ENCODE measurements around the gene FAM120AOS.

The FAM120AOS gene

DNA sequence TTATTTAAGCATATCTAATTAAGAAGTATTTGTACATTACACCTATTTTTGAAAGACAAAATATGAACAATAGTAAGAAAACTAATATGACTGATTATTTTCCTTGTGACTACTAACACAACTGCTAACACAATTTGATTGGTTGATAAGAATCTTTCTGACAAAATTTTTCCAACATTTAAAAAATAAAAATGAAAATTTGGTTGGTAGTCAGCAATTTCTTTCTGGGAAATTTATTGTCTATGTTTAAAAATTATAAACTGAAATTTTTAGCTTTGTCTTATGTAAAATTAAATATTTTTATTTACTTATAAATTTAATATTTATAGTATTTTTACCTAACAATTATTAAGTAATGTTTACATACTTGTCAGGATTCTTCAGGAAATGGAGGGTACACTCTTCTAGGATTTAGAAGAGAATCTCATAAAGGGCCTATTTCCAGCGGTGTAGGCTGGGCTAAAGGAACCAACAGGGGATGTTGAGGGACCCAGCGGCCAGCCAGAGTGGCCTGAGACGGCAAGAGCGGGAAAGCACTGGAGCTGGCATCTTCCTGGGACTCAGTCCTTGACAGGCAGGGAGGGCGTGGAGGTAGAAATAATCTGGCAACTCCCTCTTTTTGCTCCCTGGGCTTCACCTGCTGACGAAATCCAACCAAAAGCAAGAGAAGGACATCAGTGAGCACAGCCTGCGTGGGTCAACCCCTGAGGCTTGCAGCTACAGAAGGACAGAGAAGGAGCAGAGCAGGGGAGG is 16.6 kb downstream of the FAM120AOS start:
- no peak for DNase-seq

DNA sequence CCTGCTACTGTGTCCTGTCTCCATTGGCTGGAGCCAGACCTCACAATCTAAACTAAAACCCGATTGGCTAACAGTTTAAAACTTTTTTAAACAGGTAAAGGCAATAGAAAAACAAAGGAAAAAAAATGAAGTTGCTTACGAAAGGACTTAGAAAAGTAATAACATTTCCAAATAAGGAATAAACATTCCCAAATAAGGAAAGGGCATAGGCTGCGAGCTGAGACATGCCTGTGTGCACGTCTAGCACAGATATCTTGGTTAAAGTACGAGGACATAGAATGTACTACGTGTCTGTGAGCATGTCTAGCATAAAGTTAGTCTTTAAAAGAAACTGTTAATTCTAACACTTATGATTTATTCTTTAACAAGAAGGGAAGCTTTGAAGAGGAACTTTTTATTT is 17.2 kb downstream of the FAM120AOS start:
- no peak for DNase-seq

DNA sequence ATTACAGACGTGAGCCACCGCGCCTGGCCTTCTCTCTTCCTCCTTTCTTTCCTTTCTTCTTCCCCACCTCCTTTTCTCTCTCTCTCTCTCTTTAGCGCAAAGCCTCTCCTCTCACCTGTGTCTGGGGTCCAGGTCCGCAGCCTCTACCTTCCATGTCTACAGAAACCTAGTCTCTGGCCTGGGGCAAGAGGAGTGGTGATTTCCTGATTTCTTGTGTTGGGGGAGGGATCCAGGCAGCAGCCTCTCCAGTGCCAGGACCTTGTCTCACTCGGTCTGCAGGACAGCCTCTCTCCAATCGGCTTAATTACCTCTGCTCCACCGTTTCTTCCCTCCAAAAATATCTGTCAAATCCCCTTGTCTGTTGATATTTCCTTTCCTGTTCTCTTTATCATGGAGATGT is 18.0 kb downstream of the FAM120AOS start:
- DNase-seq, result no peak

DNA sequence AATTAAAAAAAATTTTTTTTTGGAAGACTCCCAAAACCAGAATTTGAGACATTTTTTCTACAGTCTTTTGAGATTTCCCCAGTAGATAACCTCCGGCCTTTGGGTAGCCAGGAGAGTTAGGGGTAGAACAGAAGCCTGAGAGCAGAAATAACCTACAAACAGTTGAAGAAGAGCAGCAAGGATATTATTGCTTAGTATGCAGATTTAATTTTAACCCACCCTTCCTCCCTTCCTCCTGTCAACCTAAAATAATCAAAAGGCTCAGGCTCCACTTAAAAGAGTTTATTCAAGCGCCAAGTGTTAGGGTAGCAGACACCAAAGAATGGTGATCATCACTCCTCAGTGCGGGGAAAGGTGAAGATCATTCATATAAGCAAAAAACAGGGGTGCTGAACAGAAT is 19.3 kb downstream of the FAM120AOS start:
- no peak for DNase-seq

DNA sequence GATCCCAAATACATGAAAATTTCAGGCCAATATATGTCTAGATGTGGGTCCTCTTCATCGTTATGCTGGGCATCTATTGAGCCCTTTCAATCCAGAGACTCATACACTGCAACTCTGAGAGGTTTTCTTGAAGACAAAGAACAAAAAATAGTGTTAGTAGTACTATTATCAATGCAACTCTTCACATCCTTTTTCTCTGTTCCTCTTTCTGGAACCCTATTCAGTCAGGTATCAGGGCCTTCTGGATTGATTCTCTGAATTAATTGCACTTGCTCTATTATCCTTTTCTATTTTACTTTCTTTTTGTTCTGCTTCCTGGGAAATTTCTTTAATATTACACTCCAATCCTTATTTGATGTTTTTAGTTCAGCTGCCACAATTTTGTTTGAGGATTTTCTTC is 20.4 kb downstream of the FAM120AOS start:
- no peak for DNase-seq

DNA sequence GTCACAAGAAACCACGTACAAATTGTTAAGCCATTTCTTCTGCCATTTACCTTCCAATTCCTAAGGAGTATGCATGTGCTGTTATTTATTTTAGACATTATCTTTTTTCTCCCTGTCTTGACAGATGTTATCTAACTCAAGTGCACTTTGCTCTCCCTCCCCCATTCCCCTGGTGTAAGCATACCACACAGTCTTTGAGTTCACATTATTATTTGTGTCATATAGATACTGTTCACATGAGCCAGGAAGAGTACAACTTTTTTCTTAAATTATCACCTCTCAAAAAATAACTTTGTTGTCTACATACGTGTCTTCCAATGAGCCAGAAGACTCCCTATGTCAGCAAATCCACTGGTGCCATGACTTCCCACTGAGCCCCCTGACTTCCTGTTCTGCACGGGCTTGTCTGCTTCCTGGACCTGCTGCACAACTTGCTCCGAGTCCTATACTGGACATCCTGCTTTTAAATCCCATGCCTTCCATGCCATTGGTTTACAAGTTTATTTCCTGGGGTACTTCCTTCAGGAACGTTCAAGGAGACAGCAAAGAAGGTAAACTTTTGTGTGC is 21.8 kb downstream of the FAM120AOS start:
- DNase-seq, result no peak

DNA sequence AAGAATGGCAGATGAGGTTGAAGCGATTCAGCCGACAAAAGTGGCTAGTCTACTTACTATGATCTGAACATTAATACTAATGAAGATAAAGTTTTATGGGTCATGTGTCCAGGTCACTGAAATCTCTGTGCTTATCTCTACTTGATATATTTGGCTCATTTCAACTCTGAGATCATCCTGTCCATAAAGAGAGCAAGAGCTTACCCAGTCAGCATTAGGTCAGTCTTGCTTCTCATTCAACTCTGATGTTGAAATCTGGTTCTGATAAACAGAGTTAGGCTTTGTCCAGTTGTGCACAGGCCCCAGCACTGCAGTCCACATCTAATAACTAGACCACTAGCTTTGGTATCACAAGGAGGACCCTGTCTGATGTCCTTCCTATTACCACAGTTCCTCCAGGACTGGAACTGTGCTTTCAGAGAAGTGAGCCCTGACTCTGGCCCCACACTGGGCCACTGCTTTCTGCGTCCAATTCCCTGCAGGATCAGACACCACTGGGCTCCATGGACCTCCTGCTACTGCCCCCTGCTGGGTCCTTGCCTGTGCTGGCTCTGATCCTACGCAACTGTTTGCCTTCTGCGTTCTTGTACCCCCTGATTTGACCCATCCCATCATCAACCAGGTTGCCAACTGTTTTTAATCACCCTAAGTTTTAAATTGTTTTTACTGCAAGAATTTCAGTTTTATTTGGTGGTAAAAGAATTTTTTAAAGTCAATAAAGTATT is 25.6 kb downstream of the FAM120AOS start:
- DNase-seq, result peak; percentile 12

DNA sequence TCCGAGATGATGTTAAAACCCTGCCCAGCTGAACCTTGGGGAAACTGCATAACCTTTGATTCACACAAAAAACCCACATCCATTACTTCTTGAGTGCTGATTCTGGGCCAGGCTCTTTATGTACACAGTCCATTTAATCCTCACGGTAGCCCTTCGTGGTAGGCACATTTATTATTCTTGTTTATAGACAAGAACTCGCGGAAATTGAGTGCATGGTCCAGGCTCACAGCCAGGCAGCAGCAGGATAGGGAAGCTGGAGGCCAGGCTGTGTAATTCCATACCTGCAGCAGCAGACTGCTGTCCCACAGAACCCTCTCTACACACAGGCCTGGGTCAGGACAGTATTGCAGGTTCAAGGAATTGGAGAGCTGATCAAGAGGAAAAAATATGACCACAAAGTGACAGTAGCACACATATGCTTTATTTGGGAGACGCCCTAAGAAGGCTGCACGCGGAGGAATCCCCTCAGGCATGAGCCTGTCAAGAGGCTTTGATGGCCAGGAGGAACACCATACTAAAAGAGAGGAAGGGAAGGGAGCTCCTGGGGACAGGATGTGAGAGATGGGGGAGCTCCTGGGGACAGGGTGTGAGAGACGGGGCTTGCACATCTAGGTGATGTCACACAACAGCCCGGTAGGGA is 30.3 kb downstream of the FAM120AOS start:
- no peak for DNase-seq

DNA sequence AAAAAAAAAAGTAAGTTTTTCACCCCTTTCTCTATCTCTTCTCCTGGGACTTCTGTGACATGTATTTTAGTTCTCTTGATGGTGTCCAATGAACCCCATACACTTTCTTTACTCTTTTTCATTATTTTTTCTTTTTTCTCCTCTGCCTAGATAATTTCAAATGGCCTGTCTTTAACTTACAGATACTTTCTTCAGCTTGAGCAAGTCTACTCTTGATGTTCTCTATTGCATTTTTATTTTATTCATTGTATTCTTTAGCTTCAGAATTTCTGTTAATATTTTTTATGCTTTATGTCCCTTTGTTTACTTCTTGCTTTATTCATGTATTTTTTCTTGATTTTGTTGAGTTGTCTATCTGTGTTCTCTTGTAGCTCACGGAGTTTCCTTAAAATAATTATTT is 34.4 kb downstream of the FAM120AOS start:
- DNase-seq, result no peak

DNA sequence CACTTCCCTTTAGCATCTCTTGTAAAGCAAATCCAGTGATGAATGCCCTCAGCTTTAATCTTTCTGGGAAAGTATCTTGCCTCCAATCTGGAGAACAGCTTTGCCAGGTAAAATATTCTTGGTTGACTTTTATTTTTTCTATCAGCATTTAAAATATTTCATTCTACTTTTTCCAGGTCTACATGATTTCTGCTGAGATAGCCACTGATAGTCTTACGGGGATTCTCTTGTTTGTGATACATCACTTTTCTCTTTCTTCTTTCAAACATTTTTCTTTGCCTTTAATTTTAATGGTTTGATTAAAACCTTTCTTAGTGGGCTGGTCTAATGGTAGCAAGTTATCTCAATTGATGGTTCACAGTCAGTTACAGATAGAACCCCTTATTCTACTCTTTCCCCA is 35.8 kb downstream of the FAM120AOS start:
- no peak for DNase-seq

DNA sequence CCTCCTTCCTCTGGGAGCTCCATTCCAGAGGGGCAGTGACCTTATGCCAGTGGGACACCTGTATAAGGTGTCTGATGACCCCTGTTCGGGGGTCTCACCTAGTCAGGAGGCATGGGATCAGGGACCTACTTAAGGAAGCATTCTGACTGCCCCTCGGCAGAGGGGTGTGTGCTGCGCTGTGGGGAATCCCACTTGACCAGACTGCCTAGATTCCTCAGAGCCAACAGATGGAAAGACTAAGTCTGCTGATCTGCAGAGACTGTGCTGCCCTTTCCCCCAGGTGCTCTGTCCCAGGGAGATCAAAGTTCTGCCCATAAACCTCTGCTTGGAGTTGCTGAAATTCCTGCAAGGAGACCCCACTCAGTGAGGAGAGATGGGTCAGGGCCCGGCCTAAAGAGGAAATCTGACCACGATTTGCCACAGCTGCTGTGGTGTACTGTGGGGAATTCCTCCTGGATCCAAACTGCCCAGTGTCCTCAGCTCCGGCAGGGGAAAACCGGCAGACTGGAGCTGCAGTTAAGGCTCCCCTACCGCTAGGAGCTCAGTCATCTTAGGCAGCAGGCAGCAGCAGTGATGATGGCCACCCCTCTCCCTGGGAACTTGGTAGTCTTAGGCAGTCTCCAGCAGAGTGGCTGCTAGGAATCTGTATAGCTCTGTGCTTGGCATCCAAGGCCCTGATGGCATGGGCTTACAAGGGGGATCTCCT is 36.7 kb downstream of the FAM120AOS start:
- DNase-seq, result no peak

DNA sequence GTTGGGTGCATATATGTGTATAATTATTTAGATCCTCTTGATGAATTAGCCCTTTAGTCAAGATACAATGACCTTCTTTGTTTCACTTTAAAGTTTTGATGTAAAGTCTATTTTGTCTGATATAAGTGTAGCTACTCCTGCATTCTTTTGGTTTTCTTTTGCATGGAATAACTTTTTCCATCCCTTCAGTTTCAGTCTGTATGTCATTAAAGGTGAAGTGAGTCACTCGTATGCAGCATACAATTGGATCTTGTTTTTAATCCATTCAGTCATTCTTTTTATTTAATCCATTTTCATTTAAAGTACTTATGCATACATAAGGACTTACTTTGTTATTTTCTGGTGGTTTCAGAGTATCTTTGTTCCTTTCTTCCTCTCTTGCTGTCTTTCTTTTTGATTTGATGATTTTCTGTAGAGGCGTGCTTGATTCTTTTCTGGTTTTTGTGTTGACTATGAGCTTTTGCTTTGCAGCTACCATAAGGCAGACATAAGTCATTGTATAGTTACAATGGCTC is 38.1 kb downstream of the FAM120AOS start:
- no peak for DNase-seq

DNA sequence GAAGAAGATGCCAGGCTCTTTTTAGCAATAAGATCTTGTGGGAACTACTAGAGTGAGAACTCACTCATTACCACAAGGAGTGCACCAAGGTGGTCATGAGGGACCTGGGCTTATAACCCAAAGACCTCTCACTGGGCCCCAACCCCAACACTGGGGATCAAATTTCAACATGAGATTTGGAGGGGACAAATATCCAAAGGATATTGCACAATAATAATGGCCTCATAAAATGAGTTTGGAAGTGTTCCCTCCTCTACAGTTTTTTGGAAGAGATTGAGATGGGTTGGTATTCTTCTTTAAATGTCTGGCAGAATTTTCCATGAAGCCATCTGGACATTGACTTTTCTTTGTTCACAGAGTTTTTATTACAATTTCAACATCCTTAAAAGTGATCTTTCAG is 39.9 kb downstream of the FAM120AOS start:
- no peak for DNase-seq

DNA sequence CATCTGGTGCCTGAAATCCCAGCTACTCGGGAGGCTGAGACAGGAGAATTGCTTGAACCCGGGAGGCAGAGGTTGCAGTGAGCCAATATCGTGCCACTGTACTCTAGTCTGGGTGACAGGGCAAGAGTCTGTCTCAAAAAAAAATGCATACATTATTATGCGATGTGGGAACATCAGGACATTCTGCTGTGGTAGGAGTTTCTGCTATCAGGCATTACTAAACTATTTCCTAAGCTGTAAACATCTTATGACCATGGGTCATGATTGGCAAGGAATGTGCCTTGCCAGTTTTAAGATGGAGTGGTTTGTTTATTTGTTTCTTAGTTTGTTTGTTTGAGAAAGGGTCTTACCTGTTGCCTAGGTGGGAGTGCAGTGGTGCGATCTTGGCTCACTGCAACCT is 47.0 kb downstream of the FAM120AOS start:
- peak; percentile 64 for DNase-seq

DNA sequence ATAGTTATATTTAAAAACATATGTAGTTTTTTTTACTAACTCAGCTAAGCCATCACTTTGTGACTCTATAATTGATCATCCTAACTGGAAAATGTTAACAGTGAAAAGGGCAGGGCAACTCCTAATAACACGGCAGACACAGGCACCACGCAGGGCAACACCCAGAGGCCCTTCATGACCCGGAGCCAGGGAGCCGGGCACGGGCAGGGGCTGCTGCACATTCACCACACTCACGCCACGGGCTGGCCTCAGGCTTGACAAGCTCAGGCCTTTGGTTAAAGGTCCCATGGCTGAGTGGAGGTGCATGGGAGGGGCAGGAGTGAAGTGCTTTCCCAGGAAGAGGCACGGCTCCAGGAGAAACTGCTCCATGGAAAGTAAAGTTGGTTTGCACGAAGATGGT is 54.9 kb downstream of the FAM120AOS start:
- no peak for DNase-seq

DNA sequence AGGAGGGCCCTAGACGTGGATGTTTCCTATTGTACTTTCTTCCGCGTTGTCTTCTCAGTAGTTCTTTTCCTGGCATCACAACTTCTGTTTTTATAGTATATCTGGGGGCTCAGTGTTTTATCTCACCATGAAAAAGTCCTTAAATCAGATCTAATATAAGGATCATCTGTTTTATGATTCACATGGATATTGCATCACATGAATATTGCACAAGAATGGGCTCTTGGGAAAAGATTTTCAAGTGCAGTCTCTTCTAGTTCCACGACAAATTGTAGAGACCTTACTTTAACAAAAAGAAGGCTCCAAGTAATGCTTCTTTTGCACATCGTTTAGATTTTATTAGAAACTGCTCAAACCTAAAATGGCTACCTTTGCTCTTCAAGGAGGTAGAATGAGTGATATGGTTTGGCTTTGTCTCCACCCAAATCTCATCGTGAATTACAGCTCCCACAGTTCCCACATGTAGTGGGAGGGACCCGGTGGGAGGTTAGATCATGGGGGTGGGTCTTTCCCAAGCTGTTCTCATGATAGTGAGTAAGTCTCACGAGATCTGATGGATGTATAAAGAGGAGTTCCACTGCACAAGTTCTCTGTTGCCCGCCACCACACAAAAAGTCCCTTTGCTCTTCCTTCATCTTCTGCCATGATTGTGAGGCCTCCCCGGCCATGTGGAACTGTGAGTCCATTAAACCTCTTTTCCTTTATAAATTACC is 55.6 kb downstream of the FAM120AOS start:
- DNase-seq, result peak; percentile 89

Measured in inflammatory macrophage treated with lipopolysaccharide for 4 hours (primary cell).